ENCODE data around the gene ASIP.
"Not testable (repeated sequence)": the region's sequence is repeated elsewhere in the genome, so short reads cannot be mapped to it uniquely, and the experiment has no call there.

ASIP gene

GRCh38 chr20:34243377-34243776 lies 2.2 kb downstream of the ASIP start:
- no peak for DNase-seq

DNA sequence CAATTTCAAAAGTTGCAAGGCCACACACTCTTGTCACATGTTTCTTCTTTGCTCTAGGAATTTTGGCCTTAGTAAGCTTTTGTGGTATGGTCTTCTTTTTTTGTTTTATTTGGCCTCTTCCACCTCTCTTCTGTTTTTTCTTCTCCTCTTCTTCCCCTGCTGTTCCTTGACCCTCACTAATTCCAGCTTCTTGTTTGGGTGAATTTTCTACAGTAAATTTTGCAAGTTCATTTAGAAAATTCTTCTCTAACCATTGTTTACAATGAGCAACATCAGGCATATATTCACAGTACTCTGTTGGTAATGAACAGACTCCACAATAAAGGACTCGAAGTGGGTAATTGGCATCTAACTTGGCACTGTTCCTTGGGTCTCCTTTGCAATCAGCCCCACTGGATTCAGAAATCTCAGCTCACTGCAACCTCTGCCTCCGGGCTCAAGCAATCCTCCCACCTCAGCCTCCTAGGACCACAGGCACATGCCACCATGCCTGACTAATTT lies 5.0 kb downstream of the ASIP start:
- no peak for DNase-seq

DNA sequence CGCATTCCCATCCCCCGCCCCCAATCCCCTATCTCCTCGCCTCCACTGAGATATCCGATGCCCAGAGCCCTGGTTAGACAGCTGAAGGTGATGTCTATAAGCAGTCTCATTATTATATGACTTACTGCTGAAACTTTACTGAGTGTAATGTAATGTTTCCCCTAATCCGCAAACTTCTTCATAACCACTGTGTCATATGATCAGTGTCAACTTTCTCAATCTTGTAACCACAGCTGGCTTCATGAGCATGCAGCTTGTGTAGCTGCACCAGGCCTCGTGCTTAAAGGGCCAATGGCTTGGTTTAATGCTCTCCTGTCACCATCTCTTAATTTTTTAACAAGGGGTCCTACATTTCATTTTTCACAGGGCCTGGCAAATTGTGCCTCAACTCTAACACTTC lies 8.1 kb downstream of the ASIP start:
- DNase-seq: no peak

- DNase-seq: no peak
Observed at GRCh38 chr20:34250005-34250404, 8.8 kb downstream of the ASIP start.

GRCh38 chr20:34251619-34252018 lies 10.4 kb downstream of the ASIP start:
- DNase-seq: no peak

DNA sequence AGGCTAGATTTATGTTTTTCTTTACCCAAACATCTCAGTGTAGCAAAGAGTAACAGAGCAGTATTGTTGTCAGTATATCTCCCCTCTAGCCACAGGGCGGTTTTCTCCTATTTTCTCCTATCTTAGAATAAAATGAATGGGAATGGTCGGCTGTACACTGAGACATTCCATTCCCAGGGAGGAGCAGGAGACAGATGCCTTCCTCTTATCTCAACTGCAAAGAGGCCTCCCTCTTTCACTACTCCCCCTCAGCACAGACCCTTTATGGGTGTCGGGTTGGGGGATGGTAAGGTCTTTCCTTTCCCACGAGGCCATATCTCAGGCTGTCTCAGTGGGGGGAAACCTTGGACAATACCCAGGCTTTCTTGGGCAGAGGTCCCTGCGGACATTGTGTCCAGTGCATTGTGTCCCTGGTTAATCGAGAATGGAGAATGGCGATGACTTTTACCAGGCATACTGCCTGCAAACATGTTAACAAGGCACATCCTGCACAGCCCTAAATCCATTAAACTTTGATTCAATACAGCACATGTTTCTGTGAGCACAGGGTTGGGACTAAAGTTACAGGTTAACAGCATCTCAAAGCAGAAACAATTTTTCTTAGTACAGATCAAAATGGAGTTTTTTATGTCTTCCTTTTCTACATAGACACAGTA lies 11.3 kb downstream of the ASIP start:
- DNase-seq: not testable (repeated sequence)

DNA sequence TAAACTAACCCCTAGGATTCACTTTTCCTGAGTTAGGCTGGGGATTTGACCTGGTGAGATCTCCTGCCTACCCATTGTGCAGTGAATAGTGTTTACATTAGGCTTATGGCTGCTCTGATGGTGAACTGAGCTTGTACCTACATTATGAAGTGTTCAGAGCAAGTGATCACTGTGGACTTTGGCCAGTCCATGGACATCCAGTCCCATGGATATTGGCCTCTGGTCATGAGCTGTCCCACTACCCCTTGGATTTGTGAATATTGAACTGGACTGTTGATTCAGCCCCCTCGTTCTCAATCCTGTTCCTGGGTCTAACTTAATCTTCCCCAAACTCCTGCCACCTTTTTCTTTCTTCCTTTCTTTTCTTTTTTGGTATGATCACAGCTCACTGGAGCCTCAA lies 13.8 kb downstream of the ASIP start:
- no peak for DNase-seq

DNA sequence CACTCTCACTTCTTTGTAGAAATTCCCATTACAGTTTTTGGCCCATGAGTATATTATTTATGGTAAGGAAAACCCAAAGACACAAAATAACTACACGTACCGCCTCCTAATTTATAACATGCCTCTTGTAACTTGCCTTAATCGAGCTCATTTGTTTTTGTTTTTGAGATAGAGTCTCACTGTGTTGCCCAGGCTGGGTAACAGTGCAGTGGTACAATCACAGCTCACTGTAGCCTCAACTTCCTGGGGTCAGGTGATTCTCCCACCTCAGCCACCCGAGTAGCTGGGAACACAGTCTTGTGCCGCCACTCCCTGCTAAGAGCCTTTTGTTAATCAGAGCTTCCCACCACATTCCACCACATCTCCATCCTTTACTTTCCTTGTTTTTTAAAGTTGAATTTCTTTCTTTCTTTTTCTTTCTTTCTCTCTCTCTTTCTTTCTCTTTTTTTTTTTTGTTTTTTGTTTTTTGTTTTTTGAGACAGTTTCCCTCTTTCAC lies 15.5 kb downstream of the ASIP start:
- no peak for DNase-seq

DNA sequence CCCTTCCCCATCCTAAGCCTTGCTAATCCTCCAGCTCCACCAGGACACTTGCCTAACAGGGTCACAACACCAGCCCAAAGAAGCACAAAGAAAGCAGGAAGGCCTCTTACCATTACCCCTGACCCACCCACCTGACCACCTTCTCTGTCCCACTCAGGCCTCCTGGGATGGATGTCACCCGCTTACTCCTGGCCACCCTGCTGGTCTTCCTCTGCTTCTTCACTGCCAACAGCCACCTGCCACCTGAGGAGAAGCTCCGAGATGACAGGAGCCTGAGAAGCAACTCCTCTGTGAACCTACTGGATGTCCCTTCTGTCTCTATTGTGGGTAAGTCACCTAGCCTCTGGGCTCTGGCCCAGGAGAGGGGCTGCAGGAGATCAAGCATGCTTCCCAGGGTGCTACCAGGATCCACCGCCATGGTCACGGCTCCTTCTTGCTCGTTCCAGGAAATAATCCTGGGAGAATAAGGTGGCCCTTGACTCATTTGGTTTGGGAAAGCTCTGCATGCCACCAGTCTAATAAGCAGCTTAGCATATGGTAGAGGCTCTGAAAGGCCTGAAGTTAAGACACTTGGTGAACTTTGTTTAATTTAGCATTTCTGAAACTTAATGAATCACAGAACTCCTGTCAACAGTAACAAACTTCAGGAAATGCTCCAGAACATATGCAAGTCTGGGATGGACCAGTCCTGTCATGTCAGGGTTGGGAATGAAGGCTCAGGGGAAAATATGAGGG lies 19.2 kb downstream of the ASIP start:
- DNase-seq: no peak

DNA sequence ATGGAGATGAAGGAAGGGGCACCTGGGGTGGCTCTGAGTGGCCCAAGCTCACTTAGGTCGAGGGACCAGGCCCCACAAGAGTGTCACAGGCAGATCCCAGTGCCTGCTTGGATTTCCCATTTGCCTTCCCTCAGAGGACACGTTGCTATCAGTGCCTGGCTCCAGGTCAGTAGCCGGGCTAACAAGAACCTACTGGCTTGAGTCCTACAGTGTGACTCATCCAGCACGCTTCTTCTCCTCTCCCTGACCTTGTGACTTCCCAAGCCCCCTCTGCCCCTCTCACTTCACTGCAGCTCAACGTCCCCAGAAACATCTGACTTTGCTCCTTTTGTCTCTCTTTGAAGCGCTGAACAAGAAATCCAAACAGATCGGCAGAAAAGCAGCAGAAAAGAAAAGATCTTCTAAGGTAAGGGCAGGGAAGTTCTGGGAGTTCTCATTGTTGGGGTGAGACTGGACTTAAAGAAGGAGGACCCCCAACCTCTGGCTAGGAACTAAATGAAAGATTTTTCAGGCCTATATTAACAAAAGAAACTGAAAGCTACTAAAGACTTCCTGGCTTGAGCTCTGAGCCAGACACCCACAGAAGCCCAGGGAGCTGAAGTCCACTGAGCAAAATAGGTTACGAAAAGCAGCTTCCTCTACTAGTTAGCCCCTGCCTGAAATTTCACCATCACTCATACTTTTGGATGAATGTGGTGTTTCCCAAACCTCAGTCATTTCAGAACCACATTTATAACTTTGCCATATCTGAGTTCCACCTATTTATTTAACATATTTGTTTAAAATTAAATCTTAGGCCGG lies 21.5 kb downstream of the ASIP start:
- no peak for DNase-seq

DNA sequence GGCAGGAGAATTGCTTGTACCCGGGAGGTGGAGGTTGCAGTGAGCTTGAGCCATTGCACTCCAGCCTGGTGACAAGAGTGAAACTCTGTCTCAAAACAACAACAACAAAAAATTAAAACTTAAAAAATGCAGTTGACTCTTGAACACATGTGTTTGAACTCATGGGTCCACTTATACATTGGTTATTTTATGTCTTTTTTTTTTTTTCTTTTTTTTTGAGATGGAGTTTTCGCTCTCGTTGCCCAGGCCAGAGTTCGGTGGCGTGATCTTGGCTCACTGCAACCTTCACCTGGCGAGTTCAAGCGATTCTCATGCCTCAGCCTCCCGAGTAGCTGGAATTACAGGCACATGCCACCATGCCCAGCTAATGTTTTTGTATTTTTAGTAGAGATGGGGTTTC lies 22.2 kb downstream of the ASIP start:
- not testable (repeated sequence) for DNase-seq

DNA sequence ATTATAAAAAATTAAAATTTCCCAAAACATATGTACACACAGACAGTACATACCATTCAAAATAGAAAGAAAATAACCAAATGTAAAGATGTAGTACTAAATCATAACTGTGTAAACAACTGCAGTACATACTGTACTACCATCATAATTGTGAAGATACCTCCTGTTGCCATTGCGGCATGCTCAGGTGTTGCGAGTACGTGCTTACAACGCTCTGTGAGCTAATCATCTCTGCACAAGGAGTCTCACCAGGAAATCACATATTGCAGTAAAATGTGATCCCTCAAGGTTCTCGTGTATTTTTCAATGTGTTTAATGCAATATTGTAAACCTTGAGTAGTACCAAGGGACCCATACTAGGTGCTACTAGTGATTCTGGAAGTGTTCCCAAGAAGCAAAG lies 22.9 kb downstream of the ASIP start:
- no peak for DNase-seq

DNA sequence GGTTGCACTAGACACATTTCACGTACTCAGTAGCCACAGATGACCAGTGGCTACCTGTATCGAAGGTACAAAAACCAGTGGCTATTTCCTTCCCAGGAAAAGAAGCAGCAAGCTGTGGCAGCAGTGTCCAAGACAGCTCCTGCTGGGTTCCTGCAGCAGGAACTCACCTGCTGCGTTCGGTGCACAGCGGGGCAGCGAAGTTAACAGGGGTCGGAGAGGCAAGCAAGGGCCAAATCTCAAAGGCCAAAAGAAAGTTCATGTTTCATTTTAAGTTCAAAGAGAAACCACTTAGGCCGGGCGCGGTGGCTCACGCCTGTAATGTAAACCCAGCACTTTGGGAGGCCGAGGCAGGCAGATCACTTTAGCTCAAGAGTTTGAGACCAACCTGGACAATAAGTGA lies 26.9 kb downstream of the ASIP start:
- no peak for DNase-seq

DNA sequence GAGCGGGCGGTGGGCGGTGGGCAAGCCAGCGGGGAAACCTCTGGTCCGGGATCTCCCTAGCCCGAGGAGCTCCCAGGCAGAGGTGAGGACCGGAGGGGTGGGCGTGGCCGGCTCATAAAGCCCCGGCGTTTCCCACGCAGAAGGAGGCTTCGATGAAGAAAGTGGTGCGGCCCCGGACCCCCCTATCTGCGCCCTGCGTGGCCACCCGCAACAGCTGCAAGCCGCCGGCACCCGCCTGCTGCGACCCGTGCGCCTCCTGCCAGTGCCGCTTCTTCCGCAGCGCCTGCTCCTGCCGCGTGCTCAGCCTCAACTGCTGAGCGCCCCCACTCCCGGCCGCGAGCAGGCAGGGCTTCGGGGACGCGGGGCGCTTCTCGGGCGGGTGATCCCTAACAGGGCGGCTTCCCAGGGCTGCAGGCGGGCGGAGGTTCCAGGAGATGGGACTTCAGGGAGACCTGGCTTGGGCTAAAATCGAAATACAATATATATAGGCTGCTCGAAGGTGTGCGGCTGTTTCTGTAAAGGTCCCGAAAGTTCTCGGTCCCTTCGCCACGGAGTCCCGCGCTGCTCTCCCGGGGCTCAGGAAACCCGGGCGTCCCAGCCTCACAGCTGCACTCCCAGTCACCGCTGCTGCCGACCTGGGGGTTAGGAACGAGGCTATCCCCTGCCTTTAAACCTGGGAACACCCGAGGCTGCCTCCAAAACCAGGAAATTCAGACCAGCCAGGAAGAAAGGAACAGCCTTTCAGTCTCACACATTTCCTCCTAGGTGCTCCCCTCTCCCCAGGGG lies 27.8 kb downstream of the ASIP start:
- no peak for DNase-seq

- no peak for DNase-seq
Observed at GRCh38 chr20:34269996-34270627, 28.9 kb downstream of the ASIP start.

GRCh38 chr20:34271956-34272355 lies 30.7 kb downstream of the ASIP start:
- DNase-seq: no peak

GRCh38 chr20:34274694-34275093 lies 33.5 kb downstream of the ASIP start:
- DNase-seq: no peak

DNA sequence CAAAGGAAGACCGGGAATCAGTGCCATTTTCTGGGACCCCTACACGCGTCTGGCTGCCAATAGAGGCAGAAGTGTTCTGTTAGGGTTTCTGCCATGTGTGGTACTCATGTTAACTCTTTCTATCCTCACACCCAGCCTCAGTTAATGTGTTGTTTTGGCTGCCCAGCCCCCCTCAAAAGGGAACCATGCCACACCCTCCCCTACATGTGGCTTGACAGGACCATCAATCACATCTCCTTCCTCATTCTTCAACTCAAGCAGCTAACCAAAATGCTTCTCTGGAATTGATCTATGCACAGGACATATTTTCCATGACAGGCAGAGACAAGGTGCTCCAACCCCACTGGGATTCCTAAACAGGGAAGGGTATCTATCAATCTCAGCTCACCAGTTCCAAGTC lies 40.0 kb downstream of the ASIP start:
- DNase-seq: no peak

GRCh38 chr20:34282041-34282440 lies 40.8 kb downstream of the ASIP start:
- DNase-seq: no peak

DNA sequence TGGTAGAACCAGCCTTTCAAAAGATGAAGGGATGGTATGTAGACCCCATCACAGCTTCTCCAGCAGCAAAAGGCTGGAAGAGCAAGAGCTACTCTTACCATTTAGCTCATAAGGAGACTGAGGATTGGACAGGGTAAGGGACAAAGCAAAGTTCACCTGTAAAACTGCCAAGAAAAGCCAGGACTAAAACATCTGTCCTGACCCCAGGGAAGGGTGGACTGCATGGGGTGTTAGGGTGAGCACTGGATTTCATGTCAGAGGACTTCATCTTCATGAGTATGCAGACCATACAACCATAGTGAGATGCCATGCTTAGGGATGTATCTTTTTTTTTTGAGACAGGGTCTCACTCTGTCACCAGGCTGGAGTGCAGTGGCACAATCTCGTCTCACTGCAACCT lies 42.6 kb downstream of the ASIP start:
- no peak for DNase-seq

GRCh38 chr20:34285450-34285849 lies 44.2 kb downstream of the ASIP start:
- DNase-seq: no peak

DNA sequence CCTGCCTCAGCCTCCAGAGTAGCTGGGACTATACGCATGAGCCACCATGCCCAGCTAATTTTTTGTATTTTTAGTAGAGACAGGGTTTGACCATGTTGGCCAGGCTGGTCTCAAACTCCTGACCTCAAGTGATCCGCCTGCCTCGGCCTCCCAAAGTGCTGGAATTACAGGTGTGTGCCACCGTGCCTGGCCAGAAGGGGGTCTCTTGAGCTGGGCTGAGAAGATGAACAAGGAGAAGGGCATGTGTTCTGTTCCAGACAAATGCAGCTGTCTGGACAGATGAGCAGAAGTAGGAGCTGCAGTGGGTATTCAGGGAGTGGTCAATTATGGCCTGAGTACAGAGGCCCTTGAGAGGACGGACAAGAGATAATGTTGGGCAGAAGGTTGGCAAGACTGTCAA lies 46.3 kb downstream of the ASIP start:
- not testable (repeated sequence) for DNase-seq

Data from activated T-cell treated with anti-CD3 and anti-CD28 coated beads for 4 hours (primary cell).